ENCODE measurements around the gene ZNF385B. TPM values are rescaled to one million over a fixed set of nuclear protein-coding genes. Genes with fewer than 3 reads are reported as not detected.

ZNF385B gene
- total RNA-seq, 1 donor from 2014 or later = 35.8 TPM

DNA sequence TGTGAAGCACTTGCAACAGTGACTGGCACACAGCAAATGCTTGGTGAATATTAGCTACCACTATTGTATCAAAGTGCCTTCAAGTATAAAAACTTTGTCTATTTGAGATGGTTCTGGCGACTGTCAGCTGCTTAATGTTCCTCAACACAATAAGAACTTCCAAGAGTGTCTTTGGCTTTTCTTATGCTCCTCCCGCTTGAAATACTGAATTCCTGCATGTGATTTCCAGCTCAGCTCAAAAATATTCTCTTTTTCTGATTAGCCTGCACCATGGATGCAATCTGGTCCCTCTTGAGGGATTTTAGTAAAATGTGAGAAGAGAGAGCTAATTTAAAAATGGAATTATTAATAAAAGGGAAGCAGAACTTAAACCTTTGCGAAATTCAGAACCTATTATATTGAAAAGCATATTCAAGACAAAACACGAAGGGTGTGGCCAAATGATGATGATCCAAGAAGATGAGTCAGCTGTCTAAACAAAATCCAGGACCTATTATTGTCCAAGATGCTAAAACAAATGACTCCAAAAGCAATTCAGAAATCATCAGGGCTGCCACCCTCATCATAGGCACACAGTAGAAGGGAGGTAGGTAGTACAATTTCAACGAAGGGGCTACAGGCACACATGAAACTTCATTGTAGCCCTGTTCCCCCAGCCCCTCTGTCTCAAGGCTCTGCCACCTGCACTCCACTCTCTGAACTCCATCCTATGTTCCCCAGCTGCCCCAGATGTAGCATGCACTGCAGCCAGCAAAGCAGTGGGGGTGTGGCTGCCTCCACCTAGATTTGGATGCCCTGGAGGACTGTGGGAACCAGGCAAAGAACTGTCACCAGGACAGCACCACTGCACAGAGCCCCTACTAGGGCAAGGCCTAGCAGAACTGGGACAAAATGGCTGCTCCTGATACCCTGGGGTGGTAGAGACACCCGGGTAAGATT, 190.1 kb downstream of the ZNF385B start:
- no peak overlapping the region for H3K27ac Mint-ChIP-seq
- no peaks in the 10 kb centered on the region for H3K27me3 ChIP-seq
- no peaks in the 10 kb centered on the region for H3K79me2 ChIP-seq (ENCODE audit: low read depth)
- no peaks in the 10 kb centered on the region for H3F3A ChIP-seq (ENCODE audit: low read depth)
- no peaks in the 10 kb centered on the region for H3K36me3 Mint-ChIP-seq
- H3K9ac ChIP-seq = no peak overlapping the region
- no peak overlapping the region for H2AFZ ChIP-seq (replicated peaks)
- H3K4me3 Mint-ChIP-seq = no peak overlapping the region
- no peak overlapping the region for H3K27ac ChIP-seq
- no peaks in the 10 kb centered on the region for H3K4me1 ChIP-seq
- no peaks in the 10 kb centered on the region for H3K9me3 ChIP-seq (ENCODE audit: low read depth)
- H3K9me3 Mint-ChIP-seq = no peaks in the 10 kb centered on the region
- no peak for DNase-seq (ENCODE audit: low spot score)
- no peaks in the 10 kb centered on the region for H3K27me3 Mint-ChIP-seq (ENCODE audit: insufficient read depth, low read depth)
- no peak overlapping the region for H3K4me2 ChIP-seq
- TF ChIP-seq EZH2 (IDR thresholded peaks at IDR 0.05) (no peak), EZH2phosphoT487 (IDR thresholded peaks at IDR 0.05) (no peak)
- TF ChIP-seq, protein P1, sequence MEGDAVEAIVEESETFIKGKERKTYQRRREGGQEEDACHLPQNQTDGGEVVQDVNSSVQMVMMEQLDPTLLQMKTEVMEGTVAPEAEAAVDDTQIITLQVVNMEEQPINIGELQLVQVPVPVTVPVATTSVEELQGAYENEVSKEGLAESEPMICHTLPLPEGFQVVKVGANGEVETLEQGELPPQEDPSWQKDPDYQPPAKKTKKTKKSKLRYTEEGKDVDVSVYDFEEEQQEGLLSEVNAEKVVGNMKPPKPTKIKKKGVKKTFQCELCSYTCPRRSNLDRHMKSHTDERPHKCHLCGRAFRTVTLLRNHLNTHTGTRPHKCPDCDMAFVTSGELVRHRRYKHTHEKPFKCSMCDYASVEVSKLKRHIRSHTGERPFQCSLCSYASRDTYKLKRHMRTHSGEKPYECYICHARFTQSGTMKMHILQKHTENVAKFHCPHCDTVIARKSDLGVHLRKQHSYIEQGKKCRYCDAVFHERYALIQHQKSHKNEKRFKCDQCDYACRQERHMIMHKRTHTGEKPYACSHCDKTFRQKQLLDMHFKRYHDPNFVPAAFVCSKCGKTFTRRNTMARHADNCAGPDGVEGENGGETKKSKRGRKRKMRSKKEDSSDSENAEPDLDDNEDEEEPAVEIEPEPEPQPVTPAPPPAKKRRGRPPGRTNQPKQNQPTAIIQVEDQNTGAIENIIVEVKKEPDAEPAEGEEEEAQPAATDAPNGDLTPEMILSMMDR (IDR thresholded peaks at IDR 0.05) = no peak
- peaks cover 2% of the 10 kb centered on the region for H3K36me3 ChIP-seq
- H3K4me1 Mint-ChIP-seq = no peaks in the 10 kb centered on the region
- no peaks in the 10 kb centered on the region for H4K20me1 ChIP-seq (ENCODE audit: low read depth)
- no peak overlapping the region for H3K4me3 ChIP-seq

GRCh38 chr2:179669196-179669595, 192.2 kb downstream of the ZNF385B start:
- Histone ChIP-seq H3K4me3 (no peak overlapping the region), H3K79me2 (ENCODE audit: low read depth) (no peaks in the 10 kb centered on the region), H3K4me2 (no peak overlapping the region), H3K27ac (no peak overlapping the region), H3K36me3 (peaks cover 2% of the 10 kb centered on the region), H2AFZ (replicated peaks) (no peak overlapping the region), H3K9me3 (ENCODE audit: low read depth) (no peaks in the 10 kb centered on the region), H3K27me3 (no peaks in the 10 kb centered on the region), H4K20me1 (ENCODE audit: low read depth) (no peaks in the 10 kb centered on the region), H3K4me1 (no peaks in the 10 kb centered on the region), H3K9ac (no peak overlapping the region), H3F3A (ENCODE audit: low read depth) (no peaks in the 10 kb centered on the region)
- DNase-seq (ENCODE audit: low spot score) = no peak
- no peaks in the 10 kb centered on the region for H3K27me3 Mint-ChIP-seq (ENCODE audit: insufficient read depth, low read depth)
- H3K27ac Mint-ChIP-seq = no peak overlapping the region
- H3K4me1 Mint-ChIP-seq = no peaks in the 10 kb centered on the region
- H3K9me3 Mint-ChIP-seq = no peaks in the 10 kb centered on the region
- no peaks in the 10 kb centered on the region for H3K36me3 Mint-ChIP-seq
- TF ChIP-seq EZH2phosphoT487 (IDR thresholded peaks at IDR 0.05) (no peak), EZH2 (IDR thresholded peaks at IDR 0.05) (no peak)
- TF ChIP-seq, protein P1 (IDR thresholded peaks at IDR 0.05) = no peak
- H3K4me3 Mint-ChIP-seq = no peak overlapping the region

DNA sequence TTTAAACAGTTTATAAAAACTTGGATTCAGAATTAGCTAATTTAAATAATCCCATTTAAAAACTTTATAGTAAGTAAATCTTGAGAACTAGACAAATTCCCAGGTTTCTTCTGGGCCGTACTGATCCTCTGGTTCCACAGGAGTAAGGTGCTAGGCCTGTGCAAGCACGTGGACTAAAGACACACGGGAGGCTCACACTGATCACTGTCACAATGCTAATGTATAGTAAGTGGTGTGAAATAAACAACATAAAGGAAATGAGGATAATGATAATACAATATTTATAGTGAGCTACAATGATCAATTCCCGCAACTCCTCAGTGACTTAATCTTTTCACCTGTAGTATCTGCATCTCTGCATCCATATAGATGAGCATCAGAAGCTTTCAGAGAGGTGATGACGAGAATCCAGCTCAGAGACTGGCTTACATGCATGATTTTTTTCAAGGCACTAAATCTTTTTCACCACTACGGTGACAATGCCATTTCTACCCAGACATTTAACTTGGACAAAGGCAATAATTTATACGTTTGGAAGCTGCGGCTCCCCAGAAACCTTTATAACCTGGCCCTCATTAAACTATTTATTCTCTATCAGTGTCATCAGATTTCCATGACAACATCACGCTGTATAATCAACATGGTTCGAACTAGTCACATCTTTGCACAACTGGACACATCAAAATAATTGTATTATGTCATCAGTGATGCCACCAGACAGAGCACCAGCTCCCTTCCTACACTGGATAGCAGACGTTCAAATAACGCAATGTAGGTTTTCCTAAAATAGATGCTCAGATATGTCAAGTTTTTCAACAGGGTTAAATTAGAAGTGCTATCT, 196.2 kb downstream of the ZNF385B start:
- no peaks in the 10 kb centered on the region for H3K79me2 ChIP-seq (ENCODE audit: low read depth)
- peaks cover under 1% of the 10 kb centered on the region for H4K20me1 ChIP-seq (ENCODE audit: low read depth)
- H3F3A ChIP-seq (ENCODE audit: low read depth) = no peaks in the 10 kb centered on the region
- no peak for TF ChIP-seq EZH2 (IDR thresholded peaks at IDR 0.05)
- TF ChIP-seq EZH2phosphoT487 (IDR thresholded peaks at IDR 0.05) = no peak
- TF ChIP-seq, protein P1 (IDR thresholded peaks at IDR 0.05) = no peak
- Mint-ChIP-seq H3K36me3 (no peaks in the 10 kb centered on the region), H3K9me3 (no peaks in the 10 kb centered on the region), H3K4me1 (no peaks in the 10 kb centered on the region), H3K27ac (no peak overlapping the region), H3K4me3 (no peak overlapping the region), H3K27me3 (ENCODE audit: insufficient read depth, low read depth) (no peaks in the 10 kb centered on the region)
- no peaks in the 10 kb centered on the region for H3K27me3 ChIP-seq
- H3K27ac ChIP-seq = no peak overlapping the region
- no peak overlapping the region for H3K4me3 ChIP-seq
- no peak overlapping the region for H2AFZ ChIP-seq (replicated peaks)
- H3K4me2 ChIP-seq = no peak overlapping the region
- no peaks in the 10 kb centered on the region for H3K4me1 ChIP-seq
- no peaks in the 10 kb centered on the region for H3K36me3 ChIP-seq
- DNase-seq (ENCODE audit: low spot score) = no peak
- no peaks in the 10 kb centered on the region for H3K9me3 ChIP-seq (ENCODE audit: low read depth)
- H3K9ac ChIP-seq = no peak overlapping the region

Measured in neural progenitor cell (in vitro differentiated cells).